HepG2 (cell line): Measurements from ENCODE around the gene OR2A7. TPM values are rescaled to one million over a fixed set of nuclear protein-coding genes. Genes with fewer than 3 reads are reported as not detected.
"Not testable (repeated sequence)": the region's sequence is repeated elsewhere in the genome, so short reads cannot be mapped to it uniquely, and the experiment has no call there.

Experiments used
- ATAC-seq: fragments of 200-7000 bp; cut with Tn5 transposase; 3 replicates; pipeline ENCODE4 v1.9.1; 2020; ENCODE audit warnings: mild to moderate bottlenecking, moderate library complexity
- BruUV-seq: library from RNA; stranded (reverse); fragments of 400-500 nt; replicated peaks from 2 replicates; lab custom pipeline; 2021; lab: Mats Ljungman, UMichigan
- CTCF ChIA-PET: fragments of 300-600 bp; formaldehyde crosslinking; extraction: SDS; loops from one replicate; lab custom pipeline; 2021; ENCODE audit warnings: low total read pairs, inconsistent platforms, low intra/inter-chr PET ratio; lab: Yijun Ruan, JAX
- POLR2A ChIA-PET: fragments of 350-600 bp; sonication (Branson Sonifier 250); formaldehyde crosslinking; loops from one replicate; lab custom pipeline; 2020; ENCODE audit warnings: antibody characterized with exemption, inconsistent platforms; lab: Yijun Ruan, JAX
- DNase-seq: peaks from one replicate; pipeline ENCODE4 v3.0.0-alpha.2; 2015; ENCODE audit warnings: low spot score
- FAIRE-seq: peaks from 3 replicates; lab custom pipeline; 2011; peaks lifted over from hg19 to GRCh38; lab: Jason Lieb, UNC
- H2AFZ ChIP-seq: one replicate; pipeline ENCODE4 v1.6.1; 2011; ENCODE audit warnings: low read length, inconsistent platforms
- H3K27ac ChIP-seq: fragments of 300-600 bp; 3 replicates; pipeline ENCODE4 v1.8.0; 2011; ENCODE audit warnings: mixed run types, mild to moderate bottlenecking, mixed read lengths, low read length, inconsistent platforms; ENCODE audit not compliant: insufficient read depth; ENCODE audit errors: extremely low read length
- H3K27me3 ChIP-seq, 2 experiments: fragments of 200-600 bp in 1 of 2; 2 replicates in 1 of 2; 3 replicates in 1 of 2; pipeline versions ENCODE4 v1.6.0 to v1.8.0; 2011; ENCODE audit warnings: low read length in 2 of 2, mild to moderate bottlenecking in 2 of 2, moderate library complexity in 2 of 2, inconsistent platforms in 1 of 2; ENCODE audit not compliant: insufficient read depth in 2 of 2, control insufficient read depth in 1 of 2
- H3K36me3 ChIP-seq, 2 experiments: fragments of 200-600 bp in 1 of 2; replicated peaks in 1 of 2; 2 replicates in 1 of 2; 3 replicates in 1 of 2; pipeline versions ENCODE4 v1.5.1 to v1.8.0; 2011; ENCODE audit warnings: low read length in 2 of 2, inconsistent platforms in 1 of 2; ENCODE audit not compliant: insufficient read depth in 2 of 2, control insufficient read depth in 1 of 2
- H3K4me1 ChIP-seq: 2 replicates; pipeline ENCODE4 v1.5.1; 2012; ENCODE audit warnings: low read length, inconsistent platforms; ENCODE audit not compliant: insufficient read depth
- H3K4me2 ChIP-seq: 2 replicates; pipeline ENCODE4 v1.6.0; 2011; ENCODE audit warnings: low read depth, low read length, inconsistent platforms
- H3K4me3 ChIP-seq, 3 experiments: fragments of 200-600 bp in 1 of 3; sonication (generic), shearing (Covaris generic) in 1 of 3; replicated peaks in 1 of 3; 2 replicates each; pipeline ENCODE4 v1.5.1; 2011 to 2016; ENCODE audit warnings: low read length in 3 of 3, inconsistent platforms in 2 of 3, low read depth in 2 of 3, mild to moderate bottlenecking in 2 of 3, control low read depth in 1 of 3, mixed read lengths in 1 of 3; ENCODE audit not compliant: insufficient read depth in 1 of 3
- H3K79me2 ChIP-seq: one replicate; pipeline ENCODE4 v1.6.1; 2011; ENCODE audit warnings: low read length, inconsistent platforms; ENCODE audit not compliant: insufficient read depth
- H3K9ac ChIP-seq: 2 replicates; pipeline ENCODE4 v1.6.0; 2011; ENCODE audit warnings: mild to moderate bottlenecking, low read depth, low read length, inconsistent platforms; ENCODE audit not compliant: insufficient read depth
- H3K9me3 ChIP-seq: 2 replicates; pipeline ENCODE4 v1.5.1; 2012; ENCODE audit warnings: mild to moderate bottlenecking, low read length
- H4K20me1 ChIP-seq: 2 replicates; pipeline ENCODE4 v1.6.0; 2011; ENCODE audit warnings: inconsistent platforms, mild to moderate bottlenecking, low read length, moderate library complexity; ENCODE audit not compliant: insufficient read depth
- ATAD3A ChIP-seq: sonication (generic); formaldehyde crosslinking; IDR thresholded peaks from 2 replicates; pipeline ENCODE4 v1.4.0; 2020; ENCODE audit warnings: missing genetic modification reagents
- GMEB2 ChIP-seq: IDR thresholded peaks from 2 replicates; pipeline ENCODE4 v1.6.1; 2016; ENCODE audit warnings: missing biosample characterization, missing genetic modification reagents, low read depth
- LBX2 ChIP-seq: sonication (generic); formaldehyde crosslinking; IDR thresholded peaks from 2 replicates; pipeline ENCODE4 v1.5.0; 2020; ENCODE audit warnings: missing genetic modification reagents, mild to moderate bottlenecking, borderline replicate concordance
- POGZ ChIP-seq: sonication (generic); formaldehyde crosslinking; IDR thresholded peaks from 2 replicates; pipeline ENCODE4 v1.4.0; 2020; ENCODE audit warnings: mild to moderate bottlenecking, missing genetic modification reagents
- RBM22 ChIP-seq: fragments of 200-400 bp; formaldehyde crosslinking; optimal IDR thresholded peaks from 2 replicates; pipeline ENCODE3; 2017; ENCODE audit warnings: mild to moderate bottlenecking, low read length, moderate library complexity
- REXO4 ChIP-seq: sonication (generic); formaldehyde crosslinking; IDR thresholded peaks from 2 replicates; pipeline ENCODE4 v1.8.0; 2022; ENCODE audit warnings: missing genetic modification reagents, mild to moderate bottlenecking, borderline replicate concordance
- TP53 ChIP-seq: sonication (generic); formaldehyde crosslinking; conservative IDR thresholded peaks from 2 replicates; pipeline ENCODE4 v1.4.0; 2020; ENCODE audit warnings: missing genetic modification reagents
- TRAFD1 ChIP-seq: sonication (generic); formaldehyde crosslinking; IDR thresholded peaks from 2 replicates; pipeline ENCODE4 v1.5.1; 2020; ENCODE audit warnings: missing genetic modification reagents, mild to moderate bottlenecking, borderline replicate concordance
- ZFX ChIP-seq: sonication (generic); formaldehyde crosslinking; IDR thresholded peaks from 2 replicates; pipeline ENCODE4 v1.4.0; 2020; ENCODE audit warnings: mild to moderate bottlenecking, low read depth, missing genetic modification reagents, moderate library complexity
- ZNF580 ChIP-seq: IDR thresholded peaks from 2 replicates; pipeline ENCODE4 v1.6.1; 2016; ENCODE audit warnings: low read depth, borderline replicate concordance
- WGBS: methylation state at CpG from one replicate; pipeline ENCODE4 v1.1.6; 2017; ENCODE audit warnings: low lambda C conversion rate; 5-methylcytosine and 5-hydroxymethylcytosine counted together
- in situ Hi-C: cut with HindIII; loops from 2 replicates; pipeline ENCODE4 v1.10.0; 2017; ENCODE audit warnings: low pct_unique_long_range_greater_than_20kb; ENCODE audit not compliant: extremely low pct_ligation_motif_present
- intact Hi-C: fragments of 100-400 bp; cut with micrococcal nuclease; formaldehyde crosslinking; loops from one replicate; pipeline ENCODE4 v1.10.0; 2022; ENCODE audit not compliant: unreplicated experiment
- polyA plus RNA-seq, 8 experiments: library from polyadenylated mRNA; depleted of rRNA in 3 of 8; stranded (reverse) in 7 of 8; unstranded in 1 of 8; fragments of >200 nt; fragmentation: Illumina TruSeq in 4 of 8; extraction: Trizol in 4 of 8; gene quantifications; 2 replicates each; pipeline versions ENCODE4 v1.2.1 to v1.2.3, GENCODE V29; 2011 to 2016; ENCODE audit warnings: low read depth in 4 of 8, missing spikeins in 1 of 8, mixed read lengths in 1 of 8; ENCODE audit not compliant: insufficient read depth in 1 of 8
- total RNA-seq, 5 experiments: library from RNA; depleted of rRNA; stranded (reverse); fragments of >200 nt; fragmentation: Illumina TruSeq; extraction: Trizol; gene quantifications; 2 replicates each; pipeline ENCODE4 v1.2.3, GENCODE V29; 2016; ENCODE audit warnings: low read depth in 1 of 5

The OR2A7 gene
- total and polyA plus RNA-seq, 2 of the 13 experiments (the other 11 are each of a cell fraction or from before 2014, with no cell fraction given), result not detected

- in situ Hi-C loops, result no loop called here
- CTCF ChIA-PET, result no interaction called here
- H3K27ac ChIP-seq, result no peak overlapping the region
- POLR2A ChIA-PET, result no interaction called here
- no peak for TF ChIP-seq RBM22
- TF ChIP-seq ATAD3A (CRISPR knock-in tag), result no peak
- no peak for TF ChIP-seq ZFX (CRISPR knock-in tag)
- TF ChIP-seq TP53 (CRISPR knock-in tag), result no peak
- TF ChIP-seq ZNF580 (CRISPR knock-in tag), result no peak
- no peak for TF ChIP-seq POGZ (CRISPR knock-in tag)
- no peak for TF ChIP-seq REXO4 (CRISPR knock-in tag)
- no peak for TF ChIP-seq GMEB2 (CRISPR knock-in tag)
- TF ChIP-seq TRAFD1 (CRISPR knock-in tag), result no peak
- TF ChIP-seq LBX2, result no peak
- intact Hi-C loops, result no loop called here
- no peak for FAIRE-seq
- no peaks in the 10 kb centered on the region for H4K20me1 ChIP-seq
- no peak for ATAC-seq
- H2AFZ ChIP-seq, result no peak overlapping the region
- H3K4me2 ChIP-seq, result no peak overlapping the region
- no peaks in the 10 kb centered on the region for H3K27me3 ChIP-seq
- no peak overlapping the region for H3K9ac ChIP-seq
- no peaks in the 10 kb centered on the region for H3K79me2 ChIP-seq
- H3K4me3 ChIP-seq, result no peak overlapping the region
- 13% methylated on average over 4 of the region's 5 CpGs for WGBS
- no peaks in the 10 kb centered on the region for H3K9me3 ChIP-seq
- BruUV-seq, result no TSS peak
- DNase-seq, result no peak
- H3K4me1 ChIP-seq, result no peaks in the 10 kb centered on the region
- H3K36me3 ChIP-seq, result no peaks in the 10 kb centered on the region
These were observed 9.1 kb downstream of the OR2A7 start for GRCh38 chr7:144255471-144255897.

GRCh38 chr7:144252307-144252706 is 12.3 kb downstream of the OR2A7 start:
- not testable (repeated sequence) for BruUV-seq, H3K27ac ChIP-seq

More at GRCh38 chr7:144252307-144252706, 12.3 kb downstream of the OR2A7 start:
- POLR2A ChIA-PET, H2AFZ ChIP-seq, FAIRE-seq, H3K4me1 ChIP-seq, H3K9me3 ChIP-seq, H3K27me3 ChIP-seq, intact Hi-C loops, H3K36me3 ChIP-seq, CTCF ChIA-PET, H4K20me1 ChIP-seq, H3K79me2 ChIP-seq, H3K9ac ChIP-seq, H3K4me2 ChIP-seq, ATAC-seq, in situ Hi-C loops, H3K4me3 ChIP-seq, DNase-seq: not testable (repeated sequence)
- no CpG with 5 or more reads among the region's 4 CpGs for WGBS
